HepG2 (cell line): Measurements from ENCODE around the gene DNM3. TPM values are rescaled to one million over a fixed set of nuclear protein-coding genes. Genes with fewer than 3 reads are reported as not detected.

Source experiments
- ATAC-seq: fragments of 200-7000 bp; cut with Tn5 transposase; 3 replicates; pipeline ENCODE4 v1.9.1; 2020; ENCODE audit warnings: mild to moderate bottlenecking, moderate library complexity
- BruUV-seq: library from RNA; stranded (reverse); fragments of 400-500 nt; replicated peaks from 2 replicates; lab custom pipeline; 2021; lab: Mats Ljungman, UMichigan
- CTCF ChIA-PET: fragments of 300-600 bp; formaldehyde crosslinking; extraction: SDS; loops from one replicate; lab custom pipeline; 2021; ENCODE audit warnings: low total read pairs, inconsistent platforms, low intra/inter-chr PET ratio; lab: Yijun Ruan, JAX
- POLR2A ChIA-PET: fragments of 350-600 bp; sonication (Branson Sonifier 250); formaldehyde crosslinking; loops from one replicate; lab custom pipeline; 2020; ENCODE audit warnings: antibody characterized with exemption, inconsistent platforms; lab: Yijun Ruan, JAX
- DNase-seq: peaks from one replicate; pipeline ENCODE4 v3.0.0-alpha.2; 2015; ENCODE audit warnings: low spot score
- FAIRE-seq: peaks from 3 replicates; lab custom pipeline; 2011; peaks lifted over from hg19 to GRCh38; lab: Jason Lieb, UNC
- H2AFZ ChIP-seq: one replicate; pipeline ENCODE4 v1.6.1; 2011; ENCODE audit warnings: low read length, inconsistent platforms
- H3K27ac ChIP-seq: fragments of 300-600 bp; 3 replicates; pipeline ENCODE4 v1.8.0; 2011; ENCODE audit warnings: mixed run types, mild to moderate bottlenecking, mixed read lengths, low read length, inconsistent platforms; ENCODE audit not compliant: insufficient read depth; ENCODE audit errors: extremely low read length
- H3K27me3 ChIP-seq, 2 experiments: fragments of 200-600 bp in 1 of 2; 2 replicates in 1 of 2; 3 replicates in 1 of 2; pipeline versions ENCODE4 v1.6.0 to v1.8.0; 2011; ENCODE audit warnings: low read length in 2 of 2, mild to moderate bottlenecking in 2 of 2, moderate library complexity in 2 of 2, inconsistent platforms in 1 of 2; ENCODE audit not compliant: insufficient read depth in 2 of 2, control insufficient read depth in 1 of 2
- H3K36me3 ChIP-seq, 2 experiments: fragments of 200-600 bp in 1 of 2; replicated peaks in 1 of 2; 2 replicates in 1 of 2; 3 replicates in 1 of 2; pipeline versions ENCODE4 v1.5.1 to v1.8.0; 2011; ENCODE audit warnings: low read length in 2 of 2, inconsistent platforms in 1 of 2; ENCODE audit not compliant: insufficient read depth in 2 of 2, control insufficient read depth in 1 of 2
- H3K4me1 ChIP-seq: 2 replicates; pipeline ENCODE4 v1.5.1; 2012; ENCODE audit warnings: low read length, inconsistent platforms; ENCODE audit not compliant: insufficient read depth
- H3K4me2 ChIP-seq: 2 replicates; pipeline ENCODE4 v1.6.0; 2011; ENCODE audit warnings: low read depth, low read length, inconsistent platforms
- H3K4me3 ChIP-seq, 3 experiments: fragments of 200-600 bp in 1 of 3; sonication (generic), shearing (Covaris generic) in 1 of 3; replicated peaks in 1 of 3; 2 replicates each; pipeline ENCODE4 v1.5.1; 2011 to 2016; ENCODE audit warnings: low read length in 3 of 3, inconsistent platforms in 2 of 3, low read depth in 2 of 3, mild to moderate bottlenecking in 2 of 3, control low read depth in 1 of 3, mixed read lengths in 1 of 3; ENCODE audit not compliant: insufficient read depth in 1 of 3
- H3K79me2 ChIP-seq: one replicate; pipeline ENCODE4 v1.6.1; 2011; ENCODE audit warnings: low read length, inconsistent platforms; ENCODE audit not compliant: insufficient read depth
- H3K9ac ChIP-seq: 2 replicates; pipeline ENCODE4 v1.6.0; 2011; ENCODE audit warnings: mild to moderate bottlenecking, low read depth, low read length, inconsistent platforms; ENCODE audit not compliant: insufficient read depth
- H3K9me3 ChIP-seq: 2 replicates; pipeline ENCODE4 v1.5.1; 2012; ENCODE audit warnings: mild to moderate bottlenecking, low read length
- H4K20me1 ChIP-seq: 2 replicates; pipeline ENCODE4 v1.6.0; 2011; ENCODE audit warnings: inconsistent platforms, mild to moderate bottlenecking, low read length, moderate library complexity; ENCODE audit not compliant: insufficient read depth
- ATF1 ChIP-seq: IDR thresholded peaks from 2 replicates; pipeline ENCODE4 v1.6.1; 2016; ENCODE audit warnings: mild to moderate bottlenecking, control low read depth
- DR1 ChIP-seq: sonication (generic); formaldehyde crosslinking; IDR thresholded peaks from 2 replicates; pipeline ENCODE4 v1.8.0; 2021; ENCODE audit warnings: mild to moderate bottlenecking, missing genetic modification reagents, inconsistent platforms
- FOSL2 ChIP-seq: sonication (generic); formaldehyde crosslinking; IDR thresholded peaks from 2 replicates; pipeline ENCODE4 v1.4.0; 2020; ENCODE audit warnings: missing genetic modification reagents
- SAP130 ChIP-seq: IDR thresholded peaks from 2 replicates; pipeline ENCODE4 v1.6.1; 2016; ENCODE audit warnings: low read depth
- TEAD3 ChIP-seq: optimal IDR thresholded peaks from 2 replicates; pipeline ENCODE3; 2016; ENCODE audit warnings: borderline replicate concordance
- TOE1 ChIP-seq: sonication (generic); formaldehyde crosslinking; IDR thresholded peaks from 2 replicates; pipeline ENCODE4 v1.4.0; 2020; ENCODE audit warnings: mild to moderate bottlenecking, missing genetic modification reagents
- ZFX ChIP-seq: sonication (generic); formaldehyde crosslinking; IDR thresholded peaks from 2 replicates; pipeline ENCODE4 v1.4.0; 2020; ENCODE audit warnings: mild to moderate bottlenecking, low read depth, missing genetic modification reagents, moderate library complexity
- ZNF20 ChIP-seq: sonication (generic); formaldehyde crosslinking; IDR thresholded peaks from 2 replicates; pipeline ENCODE4 v1.4.0; 2020; ENCODE audit warnings: mild to moderate bottlenecking, moderate library complexity, missing genetic modification reagents
- ZNF296 ChIP-seq: sonication (generic); formaldehyde crosslinking; conservative IDR thresholded peaks from 2 replicates; pipeline ENCODE4 v1.5.0; 2020; ENCODE audit warnings: mild to moderate bottlenecking, missing genetic modification reagents
- ZNF713 ChIP-seq: sonication (generic); formaldehyde crosslinking; IDR thresholded peaks from 2 replicates; pipeline ENCODE4 v1.4.0; 2020; ENCODE audit warnings: mild to moderate bottlenecking, missing genetic modification reagents
- WGBS: methylation state at CpG from one replicate; pipeline ENCODE4 v1.1.6; 2017; ENCODE audit warnings: low lambda C conversion rate; 5-methylcytosine and 5-hydroxymethylcytosine counted together
- in situ Hi-C: cut with HindIII; loops from 2 replicates; pipeline ENCODE4 v1.10.0; 2017; ENCODE audit warnings: low pct_unique_long_range_greater_than_20kb; ENCODE audit not compliant: extremely low pct_ligation_motif_present
- intact Hi-C: fragments of 100-400 bp; cut with micrococcal nuclease; formaldehyde crosslinking; loops from one replicate; pipeline ENCODE4 v1.10.0; 2022; ENCODE audit not compliant: unreplicated experiment
- polyA plus RNA-seq, 8 experiments: library from polyadenylated mRNA; depleted of rRNA in 3 of 8; stranded (reverse) in 7 of 8; unstranded in 1 of 8; fragments of >200 nt; fragmentation: Illumina TruSeq in 4 of 8; extraction: Trizol in 4 of 8; gene quantifications; 2 replicates each; pipeline versions ENCODE4 v1.2.1 to v1.2.3, GENCODE V29; 2011 to 2016; ENCODE audit warnings: low read depth in 4 of 8, missing spikeins in 1 of 8, mixed read lengths in 1 of 8; ENCODE audit not compliant: insufficient read depth in 1 of 8
- total RNA-seq, 5 experiments: library from RNA; depleted of rRNA; stranded (reverse); fragments of >200 nt; fragmentation: Illumina TruSeq; extraction: Trizol; gene quantifications; 2 replicates each; pipeline ENCODE4 v1.2.3, GENCODE V29; 2016; ENCODE audit warnings: low read depth in 1 of 5

Gene DNM3
- total and polyA plus RNA-seq, 2 of the 13 experiments (the other 11 are each of a cell fraction or from before 2014, with no cell fraction given): 0.05 TPM; not detected in 1

DNA sequence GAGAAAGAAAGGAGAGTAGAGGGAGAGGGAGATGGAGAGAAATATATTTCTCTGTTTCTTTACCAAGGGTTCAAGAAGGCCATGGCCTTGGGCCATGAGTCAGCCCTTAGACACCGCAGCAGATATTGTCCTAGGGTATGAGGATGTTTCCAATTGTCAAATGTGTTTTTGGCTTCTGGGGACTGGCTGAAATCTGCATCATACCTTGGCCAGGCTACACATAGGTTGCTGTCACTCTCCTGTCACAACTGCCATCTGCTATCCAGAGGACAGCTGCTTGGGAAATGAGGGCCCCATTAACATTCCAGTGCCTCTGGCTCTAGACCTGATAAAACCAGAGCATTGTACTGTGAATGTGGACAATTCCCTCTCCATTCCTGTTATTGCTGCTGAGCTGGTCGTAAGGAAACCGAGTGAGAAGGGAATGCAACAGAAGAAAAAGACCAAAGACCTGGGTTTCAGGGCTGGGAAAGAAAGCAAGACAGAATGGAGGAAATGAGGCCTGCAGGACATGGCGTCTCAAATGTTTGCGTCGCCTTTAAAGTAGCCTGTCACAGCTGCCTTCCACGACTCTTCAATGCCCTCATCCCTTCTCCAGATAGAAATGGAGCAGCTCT is 611.3 kb downstream of the DNM3 start:
- ATAC-seq: no peak
- Histone ChIP-seq H3K4me1 (peaks cover 61% of the 10 kb centered on the region), H3K9ac (no peak overlapping the region), H3K27ac (no peak overlapping the region), H4K20me1 (no peaks in the 10 kb centered on the region), H3K9me3 (no peaks in the 10 kb centered on the region)
- POLR2A ChIA-PET: interaction anchor here (1.0 to 2.9 kb wide), 4 partner anchors 14 to 80 kb away, joined by 3 to 12 read pairs (median 6); partner anchors contain the start of gene SUCO
- TF ChIP-seq ZFX (CRISPR knock-in tag): peak; percentile 19; the same call in 1 of the 2 replicates
- 0 out of 2 replicates have a peak, but pooled peaks have one; percentile 19 for TF ChIP-seq FOSL2 (CRISPR knock-in tag)
- TF ChIP-seq DR1 (CRISPR knock-in tag): 0 out of 2 replicates have a peak, but pooled peaks have one; percentile 27
- TF ChIP-seq SAP130 (CRISPR knock-in tag): 0 out of 2 replicates have a peak, but pooled peaks have one; percentile 24
- peak; percentile 39 for TF ChIP-seq TEAD3 (CRISPR knock-in tag)
- TF ChIP-seq ZNF296: no peak
- no peak for TF ChIP-seq TOE1 (CRISPR knock-in tag)
- no peak for TF ChIP-seq ZNF713 (CRISPR knock-in tag)
- no peak for TF ChIP-seq ATF1 (CRISPR knock-in tag)
- TF ChIP-seq ZNF20 (CRISPR knock-in tag): no peak
- TF ChIP-seq, all 625 proteins: peak for 5
- DNase-seq (peak; percentile 57), FAIRE-seq (no peak)
- intact Hi-C loops (no loop called here), in situ Hi-C loops (no loop called here)
- BruUV-seq: no TSS peak
- H3K27me3 ChIP-seq: no peaks in the 10 kb centered on the region; a peak in 1 of 5 replicates
- no peak overlapping the region for H3K4me3 ChIP-seq
- WGBS: 47% methylated on average over 7 of the region's 7 CpGs
- CTCF ChIA-PET: no interaction called here
- H2AFZ ChIP-seq: no peak overlapping the region
- no peaks in the 10 kb centered on the region for H3K36me3 ChIP-seq
- no peaks in the 10 kb centered on the region for H3K79me2 ChIP-seq
- peak overlapping the region; percentile 31 for H3K4me2 ChIP-seq
